ENCODE results near the gene FFAR1. TPM values are rescaled to one million over a fixed set of nuclear protein-coding genes. Genes with fewer than 3 reads are reported as not detected.
"Not testable (repeated sequence)": the region's sequence is repeated elsewhere in the genome, so short reads cannot be mapped to it uniquely, and the experiment has no call there.

Gene FFAR1
- total and polyA plus RNA-seq, 2 experiments from 2014 or later = not detected

DNA sequence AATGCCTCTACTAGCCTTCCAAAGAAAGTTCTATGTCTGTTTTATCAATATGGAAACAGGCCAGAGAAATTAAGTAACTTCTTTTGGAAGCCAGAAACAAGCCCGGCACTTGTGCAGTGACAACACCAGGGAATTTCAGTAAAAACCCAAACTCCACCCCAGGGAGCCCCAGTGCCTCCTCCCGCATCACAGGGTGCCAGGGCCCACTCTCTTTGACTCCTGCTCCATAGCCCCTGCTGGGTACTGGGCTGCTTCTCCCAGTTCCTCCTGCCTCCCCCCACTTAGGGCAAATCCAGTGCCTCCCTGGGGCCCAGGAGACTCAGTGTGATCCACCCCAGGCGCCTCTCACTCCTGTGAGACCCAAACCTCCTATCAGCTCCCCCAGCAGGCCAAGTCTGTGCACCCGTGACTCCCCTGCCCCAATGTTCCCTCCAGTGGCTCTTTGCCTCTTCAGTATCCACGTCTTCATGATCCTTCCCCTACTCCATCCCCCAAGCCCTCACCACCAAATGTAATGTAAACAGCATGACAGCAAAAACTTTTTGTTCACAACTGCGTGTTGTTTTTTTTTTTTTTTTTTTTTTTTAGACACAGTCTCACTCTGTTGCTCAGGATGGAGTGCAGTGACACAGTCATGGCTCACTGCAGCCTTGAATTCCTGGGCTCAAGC is 8.2 kb downstream of the FFAR1 start:
- Histone ChIP-seq H4K20me1 (ENCODE audit: insufficient read depth, poor library complexity, severe bottlenecking) (no peaks in the 10 kb centered on the region), H3K27ac (no peak overlapping the region), H3K4me2 (no peak overlapping the region), H3K27me3 (no peaks in the 10 kb centered on the region), H3K9me2 (replicated peaks; ENCODE audit: insufficient read depth) (no peaks in the 10 kb centered on the region), H2AFZ (no peak overlapping the region), H3K79me2 (no peaks in the 10 kb centered on the region), H3K4me3 (no peak overlapping the region), H3K4me1 (ENCODE audit: insufficient read depth) (peaks cover 5% of the 10 kb centered on the region), H3K36me3 (replicated peaks; ENCODE audit: insufficient read depth, low read depth) (no peaks in the 10 kb centered on the region), H3K9me3 (ENCODE audit: low read depth) (no peaks in the 10 kb centered on the region)
- WGBS (ENCODE audit: low lambda C conversion rate, missing lambda C conversion rate) = 70% methylated on average over 6 of the region's 6 CpGs
- no peak for DNase-seq (ENCODE audit: low spot score)
- no peak for TF ChIP-seq EZH2phosphoT487 (IDR thresholded peaks at IDR 0.05; ENCODE audit: low read depth, severe bottlenecking, unreplicated experiment)
- TF ChIP-seq, protein P1, sequence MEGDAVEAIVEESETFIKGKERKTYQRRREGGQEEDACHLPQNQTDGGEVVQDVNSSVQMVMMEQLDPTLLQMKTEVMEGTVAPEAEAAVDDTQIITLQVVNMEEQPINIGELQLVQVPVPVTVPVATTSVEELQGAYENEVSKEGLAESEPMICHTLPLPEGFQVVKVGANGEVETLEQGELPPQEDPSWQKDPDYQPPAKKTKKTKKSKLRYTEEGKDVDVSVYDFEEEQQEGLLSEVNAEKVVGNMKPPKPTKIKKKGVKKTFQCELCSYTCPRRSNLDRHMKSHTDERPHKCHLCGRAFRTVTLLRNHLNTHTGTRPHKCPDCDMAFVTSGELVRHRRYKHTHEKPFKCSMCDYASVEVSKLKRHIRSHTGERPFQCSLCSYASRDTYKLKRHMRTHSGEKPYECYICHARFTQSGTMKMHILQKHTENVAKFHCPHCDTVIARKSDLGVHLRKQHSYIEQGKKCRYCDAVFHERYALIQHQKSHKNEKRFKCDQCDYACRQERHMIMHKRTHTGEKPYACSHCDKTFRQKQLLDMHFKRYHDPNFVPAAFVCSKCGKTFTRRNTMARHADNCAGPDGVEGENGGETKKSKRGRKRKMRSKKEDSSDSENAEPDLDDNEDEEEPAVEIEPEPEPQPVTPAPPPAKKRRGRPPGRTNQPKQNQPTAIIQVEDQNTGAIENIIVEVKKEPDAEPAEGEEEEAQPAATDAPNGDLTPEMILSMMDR (IDR thresholded peaks at IDR 0.05; ENCODE audit: poor library complexity) = no peak

GRCh38 chr19:35357867-35358573 is 10.3 kb downstream of the FFAR1 start, which contains the start of gene FFAR3:
Gene FFAR3 (plus strand): TSS chr19:35358460. CDS start chr19:35358891, 431 bp downstream.
- Histone ChIP-seq H3K27me3 (no peaks in the 10 kb centered on the region), H3K27ac (no peak within 1 kb of the TSS), H3K36me3 (replicated peaks; ENCODE audit: insufficient read depth, low read depth) (no peaks in the 10 kb centered on the region), H3K4me3 (no peak within 1 kb of the TSS), H3K9me2 (replicated peaks; ENCODE audit: insufficient read depth) (no peaks in the 10 kb centered on the region), H3K9me3 (ENCODE audit: low read depth) (no peaks in the 10 kb centered on the region), H3K4me2 (no peak within 1 kb of the TSS), H4K20me1 (ENCODE audit: insufficient read depth, poor library complexity, severe bottlenecking) (no peaks in the 10 kb centered on the region), H3K79me2 (no peaks in the 10 kb centered on the region), H3K4me1 (ENCODE audit: insufficient read depth) (peaks cover 5% of the 10 kb centered on the region), H2AFZ (no peak within 1 kb of the TSS)
- TF ChIP-seq, protein P1 (IDR thresholded peaks at IDR 0.05; ENCODE audit: poor library complexity) = no peak
- TF ChIP-seq EZH2phosphoT487 (IDR thresholded peaks at IDR 0.05; ENCODE audit: low read depth, severe bottlenecking, unreplicated experiment) (no peak), EZH2 (IDR thresholded peaks at IDR 0.05; ENCODE audit: borderline replicate concordance) (no peak)
- DNase-seq (ENCODE audit: low spot score) = no peak
- WGBS (ENCODE audit: low lambda C conversion rate, missing lambda C conversion rate) = 73% methylated on average over 18 of the region's 18 CpGs

DNA sequence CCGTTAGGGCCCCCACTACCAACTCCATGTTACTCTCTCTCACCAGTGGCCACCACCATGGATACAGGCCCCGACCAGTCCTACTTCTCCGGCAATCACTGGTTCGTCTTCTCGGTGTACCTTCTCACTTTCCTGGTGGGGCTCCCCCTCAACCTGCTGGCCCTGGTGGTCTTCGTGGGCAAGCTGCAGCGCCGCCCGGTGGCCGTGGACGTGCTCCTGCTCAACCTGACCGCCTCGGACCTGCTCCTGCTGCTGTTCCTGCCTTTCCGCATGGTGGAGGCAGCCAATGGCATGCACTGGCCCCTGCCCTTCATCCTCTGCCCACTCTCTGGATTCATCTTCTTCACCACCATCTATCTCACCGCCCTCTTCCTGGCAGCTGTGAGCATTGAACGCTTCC is 11.1 kb downstream of the FFAR1 start:
- WGBS (ENCODE audit: low lambda C conversion rate, missing lambda C conversion rate) = 94% methylated on average over 11 of the region's 16 CpGs
- not testable (repeated sequence) for H3K9me3 ChIP-seq (ENCODE audit: low read depth); H2AFZ ChIP-seq; H3K4me3 ChIP-seq; DNase-seq (ENCODE audit: low spot score); H3K9me2 ChIP-seq (replicated peaks; ENCODE audit: insufficient read depth); H3K27ac ChIP-seq; H4K20me1 ChIP-seq (ENCODE audit: insufficient read depth, poor library complexity, severe bottlenecking); H3K36me3 ChIP-seq (replicated peaks; ENCODE audit: insufficient read depth, low read depth); H3K27me3 ChIP-seq; H3K4me2 ChIP-seq; H3K79me2 ChIP-seq; H3K4me1 ChIP-seq (ENCODE audit: insufficient read depth)

GRCh38 chr19:35359395-35359794 is 11.7 kb downstream of the FFAR1 start:
- H4K20me1 ChIP-seq (ENCODE audit: insufficient read depth, poor library complexity, severe bottlenecking); H3K4me1 ChIP-seq (ENCODE audit: insufficient read depth); H3K27me3 ChIP-seq; DNase-seq (ENCODE audit: low spot score); H3K79me2 ChIP-seq; H3K9me3 ChIP-seq (ENCODE audit: low read depth); H3K4me3 ChIP-seq; H3K4me2 ChIP-seq; H3K9me2 ChIP-seq (replicated peaks; ENCODE audit: insufficient read depth); H2AFZ ChIP-seq; H3K27ac ChIP-seq; H3K36me3 ChIP-seq (replicated peaks; ENCODE audit: insufficient read depth, low read depth): not testable (repeated sequence)
- WGBS (ENCODE audit: low lambda C conversion rate, missing lambda C conversion rate) = 96% methylated on average over 20 of the region's 21 CpGs

- H3K4me2 ChIP-seq; H3K27me3 ChIP-seq; H3K9me2 ChIP-seq (replicated peaks; ENCODE audit: insufficient read depth); H3K27ac ChIP-seq; H2AFZ ChIP-seq; H3K4me1 ChIP-seq (ENCODE audit: insufficient read depth); H3K79me2 ChIP-seq; DNase-seq (ENCODE audit: low spot score); H3K4me3 ChIP-seq; H4K20me1 ChIP-seq (ENCODE audit: insufficient read depth, poor library complexity, severe bottlenecking); H3K36me3 ChIP-seq (replicated peaks; ENCODE audit: insufficient read depth, low read depth); H3K9me3 ChIP-seq (ENCODE audit: low read depth): not testable (repeated sequence)
- 66% methylated on average over 2 of the region's 5 CpGs for WGBS (ENCODE audit: low lambda C conversion rate, missing lambda C conversion rate)
These were observed 12.4 kb downstream of the FFAR1 start for GRCh38 chr19:35360081-35360480.

All from hepatocyte (in vitro differentiated cells).